ENCODE results near the gene DLL1.

Gene DLL1

GRCh38 chr6:170255426-170256125 lies 35.3 kb downstream of the DLL1 start:
- no peaks in the 10 kb centered on the region for H3K36me3 ChIP-seq (ENCODE audit: control insufficient read depth, insufficient read depth, low read length)
- no peaks in the 10 kb centered on the region for H3K4me1 ChIP-seq (ENCODE audit: control insufficient read depth, insufficient read depth, low read length)
- no peak overlapping the region for H3K27ac ChIP-seq (ENCODE audit: low read depth, low read length)
- H3K9me3 ChIP-seq (ENCODE audit: control insufficient read depth, insufficient read depth, low read length), result no peaks in the 10 kb centered on the region
- no peak overlapping the region for H3K4me3 ChIP-seq (ENCODE audit: low read depth, low read length)
- H3K9ac ChIP-seq (ENCODE audit: low read depth, low read length), result no peak overlapping the region
- H3K27me3 ChIP-seq (ENCODE audit: control insufficient read depth, insufficient read depth, low read length), result no peaks in the 10 kb centered on the region

- Histone ChIP-seq H3K9ac (ENCODE audit: low read depth, low read length) (no peak overlapping the region), H3K36me3 (ENCODE audit: control insufficient read depth, insufficient read depth, low read length) (no peaks in the 10 kb centered on the region), H3K27me3 (ENCODE audit: control insufficient read depth, insufficient read depth, low read length) (no peaks in the 10 kb centered on the region), H3K4me1 (ENCODE audit: control insufficient read depth, insufficient read depth, low read length) (no peaks in the 10 kb centered on the region), H3K9me3 (ENCODE audit: control insufficient read depth, insufficient read depth, low read length) (no peaks in the 10 kb centered on the region), H3K4me3 (ENCODE audit: low read depth, low read length) (no peak overlapping the region), H3K27ac (ENCODE audit: low read depth, low read length) (no peak overlapping the region)
Measured at GRCh38 chr6:170254315-170255213, 36.3 kb downstream of the DLL1 start.

GRCh38 chr6:170253910-170254269 lies 37.0 kb downstream of the DLL1 start:
- no peak overlapping the region for H3K9ac ChIP-seq (ENCODE audit: low read depth, low read length)
- no peak overlapping the region for H3K4me3 ChIP-seq (ENCODE audit: low read depth, low read length)
- no peaks in the 10 kb centered on the region for H3K9me3 ChIP-seq (ENCODE audit: control insufficient read depth, insufficient read depth, low read length)
- no peak overlapping the region for H3K27ac ChIP-seq (ENCODE audit: low read depth, low read length)
- H3K4me1 ChIP-seq (ENCODE audit: control insufficient read depth, insufficient read depth, low read length), result no peaks in the 10 kb centered on the region
- no peaks in the 10 kb centered on the region for H3K36me3 ChIP-seq (ENCODE audit: control insufficient read depth, insufficient read depth, low read length)
- no peaks in the 10 kb centered on the region for H3K27me3 ChIP-seq (ENCODE audit: control insufficient read depth, insufficient read depth, low read length)

- Histone ChIP-seq H3K27ac (ENCODE audit: low read depth, low read length) (no peak overlapping the region), H3K9me3 (ENCODE audit: control insufficient read depth, insufficient read depth, low read length) (no peaks in the 10 kb centered on the region), H3K4me3 (ENCODE audit: low read depth, low read length) (no peak overlapping the region), H3K36me3 (ENCODE audit: control insufficient read depth, insufficient read depth, low read length) (no peaks in the 10 kb centered on the region), H3K27me3 (ENCODE audit: control insufficient read depth, insufficient read depth, low read length) (no peaks in the 10 kb centered on the region), H3K4me1 (ENCODE audit: control insufficient read depth, insufficient read depth, low read length) (no peaks in the 10 kb centered on the region), H3K9ac (ENCODE audit: low read depth, low read length) (no peak overlapping the region)
Measured at GRCh38 chr6:170253226-170253909, 37.5 kb downstream of the DLL1 start.

GRCh38 chr6:170251776-170252571 lies 38.9 kb downstream of the DLL1 start:
- Histone ChIP-seq H3K4me3 (ENCODE audit: low read depth, low read length) (no peak overlapping the region), H3K27ac (ENCODE audit: low read depth, low read length) (no peak overlapping the region), H3K9me3 (ENCODE audit: control insufficient read depth, insufficient read depth, low read length) (no peaks in the 10 kb centered on the region), H3K36me3 (ENCODE audit: control insufficient read depth, insufficient read depth, low read length) (no peaks in the 10 kb centered on the region), H3K27me3 (ENCODE audit: control insufficient read depth, insufficient read depth, low read length) (no peaks in the 10 kb centered on the region), H3K4me1 (ENCODE audit: control insufficient read depth, insufficient read depth, low read length) (no peaks in the 10 kb centered on the region), H3K9ac (ENCODE audit: low read depth, low read length) (no peak overlapping the region)

GRCh38 chr6:170250981-170251775 lies 39.7 kb downstream of the DLL1 start:
- no peak overlapping the region for H3K4me3 ChIP-seq (ENCODE audit: low read depth, low read length)
- H3K36me3 ChIP-seq (ENCODE audit: control insufficient read depth, insufficient read depth, low read length), result no peaks in the 10 kb centered on the region
- H3K4me1 ChIP-seq (ENCODE audit: control insufficient read depth, insufficient read depth, low read length), result no peaks in the 10 kb centered on the region
- H3K9me3 ChIP-seq (ENCODE audit: control insufficient read depth, insufficient read depth, low read length), result no peaks in the 10 kb centered on the region
- no peak overlapping the region for H3K9ac ChIP-seq (ENCODE audit: low read depth, low read length)
- no peak overlapping the region for H3K27ac ChIP-seq (ENCODE audit: low read depth, low read length)
- no peaks in the 10 kb centered on the region for H3K27me3 ChIP-seq (ENCODE audit: control insufficient read depth, insufficient read depth, low read length)

GRCh38 chr6:170250455-170250854 lies 40.4 kb downstream of the DLL1 start:
- H3K4me3 ChIP-seq (ENCODE audit: low read depth, low read length), result no peak overlapping the region
- no peaks in the 10 kb centered on the region; the same call in 1 of the 2 replicates for H3K4me1 ChIP-seq (ENCODE audit: control insufficient read depth, insufficient read depth, low read length)
- no peaks in the 10 kb centered on the region for H3K36me3 ChIP-seq (ENCODE audit: control insufficient read depth, insufficient read depth, low read length)
- no peaks in the 10 kb centered on the region for H3K9me3 ChIP-seq (ENCODE audit: control insufficient read depth, insufficient read depth, low read length)
- H3K27ac ChIP-seq (ENCODE audit: low read depth, low read length), result no peak overlapping the region
- H3K27me3 ChIP-seq (ENCODE audit: control insufficient read depth, insufficient read depth, low read length), result no peaks in the 10 kb centered on the region
- H3K9ac ChIP-seq (ENCODE audit: low read depth, low read length), result no peak overlapping the region

- no peaks in the 10 kb centered on the region for H3K27me3 ChIP-seq (ENCODE audit: control insufficient read depth, insufficient read depth, low read length)
- H3K4me3 ChIP-seq (ENCODE audit: low read depth, low read length), result no peak overlapping the region
- no peaks in the 10 kb centered on the region for H3K9me3 ChIP-seq (ENCODE audit: control insufficient read depth, insufficient read depth, low read length)
- H3K4me1 ChIP-seq (ENCODE audit: control insufficient read depth, insufficient read depth, low read length), result no peaks in the 10 kb centered on the region; the same call in 1 of the 2 replicates
- H3K27ac ChIP-seq (ENCODE audit: low read depth, low read length), result no peak overlapping the region
- no peaks in the 10 kb centered on the region for H3K36me3 ChIP-seq (ENCODE audit: control insufficient read depth, insufficient read depth, low read length)
- no peak overlapping the region for H3K9ac ChIP-seq (ENCODE audit: low read depth, low read length)
Measured at GRCh38 chr6:170249817-170250216, 41.1 kb downstream of the DLL1 start.

- H3K9ac ChIP-seq (ENCODE audit: low read depth, low read length), result no peak overlapping the region
- H3K36me3 ChIP-seq (ENCODE audit: control insufficient read depth, insufficient read depth, low read length), result no peaks in the 10 kb centered on the region
- no peaks in the 10 kb centered on the region for H3K27me3 ChIP-seq (ENCODE audit: control insufficient read depth, insufficient read depth, low read length)
- H3K4me3 ChIP-seq (ENCODE audit: low read depth, low read length), result no peak overlapping the region
- H3K9me3 ChIP-seq (ENCODE audit: control insufficient read depth, insufficient read depth, low read length), result no peaks in the 10 kb centered on the region
- H3K4me1 ChIP-seq (ENCODE audit: control insufficient read depth, insufficient read depth, low read length), result no peaks in the 10 kb centered on the region; the same call in 1 of the 2 replicates
- H3K27ac ChIP-seq (ENCODE audit: low read depth, low read length), result no peak overlapping the region
Measured at GRCh38 chr6:170248861-170249600, 41.8 kb downstream of the DLL1 start.
